HG03571 (cell line): ENCODE data around the gene PDGFRB.

Experiments used
- ATAC-seq: cut with Tn5 transposase; IDR thresholded peaks from one replicate; pipeline ENCODE4 v1.9.1; 2021; ENCODE audit not compliant: unreplicated experiment

PDGFRB gene

DNA sequence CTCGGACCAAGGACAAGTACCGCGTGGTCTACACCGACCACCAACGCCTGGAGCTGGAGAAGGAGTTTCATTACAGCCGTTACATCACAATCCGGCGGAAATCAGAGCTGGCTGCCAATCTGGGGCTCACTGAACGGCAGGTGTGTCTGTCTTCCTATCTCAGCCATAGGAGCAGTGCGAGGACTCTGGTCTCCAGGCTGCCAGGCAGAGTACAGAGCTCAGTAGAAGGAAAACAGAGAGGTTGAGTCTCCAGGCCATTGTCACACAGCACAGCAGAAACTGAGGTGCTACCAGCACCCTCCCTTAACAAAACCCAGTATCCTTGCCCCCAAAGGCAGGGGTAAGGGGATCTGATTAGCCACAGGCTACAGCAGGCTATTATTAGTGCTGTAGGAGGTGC lies 27.1 kb upstream of the PDGFRB start:
- ATAC-seq = no peak

DNA sequence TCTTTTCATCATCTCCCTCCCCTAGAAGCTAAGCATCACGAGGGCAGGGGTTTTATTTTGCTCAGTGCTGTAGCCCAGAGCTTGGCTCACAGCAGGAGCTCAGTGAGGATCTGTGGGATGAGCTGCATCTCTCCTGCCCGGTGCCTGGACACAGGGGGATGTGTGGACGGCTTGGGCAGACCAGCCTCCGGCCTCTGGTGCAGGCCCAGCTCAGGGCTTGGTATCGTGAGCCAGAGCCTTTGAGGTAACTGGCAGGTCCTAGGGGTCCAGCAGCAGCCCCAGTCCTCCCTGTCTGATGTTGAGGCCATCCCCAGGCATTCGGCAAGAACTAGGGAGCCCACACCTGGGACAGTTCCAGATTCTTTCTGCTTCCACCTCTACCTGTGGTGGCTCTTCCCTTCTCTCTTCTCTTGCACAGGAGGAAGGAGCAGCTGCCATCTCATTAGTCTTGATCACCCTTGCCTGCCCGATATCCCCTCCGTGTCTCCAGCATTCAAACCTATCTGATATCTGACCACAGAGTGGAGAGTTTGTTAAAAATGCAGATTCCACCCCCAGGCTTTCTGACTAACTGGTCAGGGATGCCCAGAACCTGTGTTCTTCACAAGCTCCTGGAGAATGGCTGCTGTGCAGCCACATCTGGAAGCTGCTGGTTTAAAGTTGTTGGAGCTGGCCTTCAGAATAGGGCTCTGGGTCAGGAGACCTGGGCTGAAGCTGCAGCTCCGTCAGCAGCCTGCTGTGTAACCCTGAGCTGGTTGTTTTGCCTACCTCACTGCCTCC lies 26.3 kb upstream of the PDGFRB start:
- no peak for ATAC-seq

DNA sequence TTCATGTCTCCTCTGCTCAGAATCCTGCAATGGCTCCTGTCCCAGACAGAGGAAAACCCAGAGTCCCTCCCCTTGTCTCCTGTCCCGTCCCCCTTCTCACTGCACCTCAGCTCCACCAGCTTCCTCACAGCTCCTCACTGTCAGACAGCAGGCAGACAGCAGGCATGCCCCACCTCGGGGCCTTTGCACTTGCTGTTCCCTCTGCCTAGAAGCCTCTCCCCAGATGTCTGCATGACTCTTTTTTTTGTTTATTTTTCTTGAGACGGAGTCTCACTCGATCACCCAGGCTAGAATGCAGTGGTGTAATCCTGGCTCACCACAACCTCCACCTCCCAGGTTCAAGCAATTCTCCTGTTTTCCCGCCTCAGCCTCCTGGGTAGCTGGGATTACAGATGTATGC lies 25.4 kb upstream of the PDGFRB start:
- ATAC-seq = no peak

DNA sequence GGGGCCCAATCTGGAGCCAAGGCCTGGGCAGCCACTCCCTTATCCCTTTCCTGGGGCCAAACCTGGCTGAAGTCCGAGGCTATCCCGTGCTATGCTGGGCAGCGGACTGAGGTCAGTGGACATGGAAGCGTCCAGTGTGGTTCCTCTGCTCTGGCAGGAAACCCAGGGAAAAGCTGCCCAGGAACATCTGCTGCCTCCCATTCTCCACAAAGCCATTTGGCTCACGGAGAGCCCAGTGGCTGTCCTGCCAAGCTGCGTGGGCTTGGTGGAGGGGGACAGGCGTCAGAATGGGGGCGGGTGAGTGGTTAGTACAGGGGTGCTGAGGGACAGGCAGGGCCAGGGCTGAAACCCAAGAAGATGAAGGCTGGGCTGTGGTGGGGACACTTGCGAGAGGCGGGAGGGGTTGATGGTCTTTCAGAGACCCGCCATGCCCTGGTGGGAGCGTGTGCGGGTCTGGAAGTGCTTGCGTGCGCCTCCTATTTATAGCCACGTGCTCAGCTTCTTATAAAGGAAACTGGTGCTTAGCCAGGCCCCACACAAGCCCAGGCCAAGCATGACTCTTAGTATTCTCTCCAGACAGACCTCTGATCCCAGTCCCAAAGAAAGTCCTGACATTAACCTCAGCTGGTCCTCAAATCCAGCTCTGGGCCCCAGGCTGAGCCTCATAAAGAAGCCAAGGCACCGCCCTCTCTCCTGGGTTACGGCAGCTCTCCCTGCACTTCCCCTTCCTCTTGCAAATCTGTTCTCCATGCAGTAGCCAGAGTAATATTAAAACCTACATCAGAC lies 24.8 kb upstream of the PDGFRB start:
- no peak for ATAC-seq

DNA sequence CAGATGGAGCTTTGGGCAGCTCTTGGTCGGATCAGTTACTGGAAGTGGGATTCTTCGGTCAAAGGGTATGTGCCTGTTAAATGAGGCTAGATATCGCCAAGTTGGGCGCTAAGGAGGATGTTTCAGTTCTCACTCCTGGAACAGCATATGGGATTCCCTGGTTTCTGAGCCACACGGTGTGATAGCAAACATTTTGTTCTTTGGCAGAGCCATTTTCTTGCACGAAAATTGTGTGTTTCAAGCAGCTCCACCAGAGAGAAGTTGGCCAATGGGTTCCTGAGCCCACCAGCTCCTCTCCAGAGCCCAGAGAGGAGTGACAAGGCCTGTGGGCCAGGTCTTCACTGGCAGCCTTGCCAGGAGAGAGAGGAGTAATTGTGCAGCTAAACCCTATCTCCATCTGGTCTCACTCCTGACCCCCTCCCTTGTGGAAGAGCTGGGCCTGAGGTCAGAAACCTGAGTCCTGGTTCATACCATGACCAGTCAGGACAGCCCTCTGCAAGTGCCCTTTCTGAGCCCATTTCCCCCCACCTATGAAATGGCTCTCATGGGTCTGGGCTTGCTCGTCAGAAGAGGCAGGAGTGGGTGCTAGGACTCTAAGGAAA lies 23.5 kb upstream of the PDGFRB start:
- no peak for ATAC-seq

DNA sequence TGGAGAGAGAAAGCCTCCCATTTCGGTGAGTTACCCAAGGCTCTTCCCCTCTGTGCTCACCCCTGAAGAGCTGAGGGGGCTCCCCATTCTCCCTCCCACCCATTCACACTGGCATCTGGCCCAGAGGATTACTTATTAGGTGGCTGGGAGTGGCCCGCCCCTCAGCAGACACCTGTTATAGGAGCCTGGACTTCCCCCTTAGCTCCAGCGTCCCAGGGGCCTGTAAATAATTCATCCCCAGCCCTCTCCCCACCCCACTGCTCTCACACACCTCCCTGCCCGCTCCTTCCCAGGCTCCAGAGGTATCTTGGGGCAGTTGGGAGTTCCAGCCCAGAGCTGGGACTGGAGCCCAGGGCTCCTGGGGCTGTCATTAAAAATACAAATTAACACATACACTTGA lies 22.6 kb upstream of the PDGFRB start:
- ATAC-seq = peak; percentile 38

DNA sequence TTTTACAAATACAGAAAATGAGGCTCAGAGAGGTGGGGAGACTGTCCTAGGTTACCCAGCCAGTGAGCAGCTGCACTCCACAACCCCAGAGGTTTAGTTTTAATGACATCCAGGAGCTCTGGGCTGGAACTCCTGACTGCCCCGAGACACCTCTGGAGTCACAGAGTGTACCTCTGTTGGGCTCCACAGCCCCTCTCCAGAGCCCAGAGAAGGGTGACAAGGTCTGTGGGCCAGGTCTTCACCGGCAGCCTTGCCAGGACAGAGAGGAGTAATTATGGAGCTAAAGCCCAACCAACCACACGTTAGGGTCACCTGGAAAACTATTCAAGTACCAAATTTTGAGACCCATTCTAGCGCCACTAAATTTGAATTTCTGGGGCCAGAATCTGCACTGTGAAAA lies 22.1 kb upstream of the PDGFRB start:
- no peak for ATAC-seq

DNA sequence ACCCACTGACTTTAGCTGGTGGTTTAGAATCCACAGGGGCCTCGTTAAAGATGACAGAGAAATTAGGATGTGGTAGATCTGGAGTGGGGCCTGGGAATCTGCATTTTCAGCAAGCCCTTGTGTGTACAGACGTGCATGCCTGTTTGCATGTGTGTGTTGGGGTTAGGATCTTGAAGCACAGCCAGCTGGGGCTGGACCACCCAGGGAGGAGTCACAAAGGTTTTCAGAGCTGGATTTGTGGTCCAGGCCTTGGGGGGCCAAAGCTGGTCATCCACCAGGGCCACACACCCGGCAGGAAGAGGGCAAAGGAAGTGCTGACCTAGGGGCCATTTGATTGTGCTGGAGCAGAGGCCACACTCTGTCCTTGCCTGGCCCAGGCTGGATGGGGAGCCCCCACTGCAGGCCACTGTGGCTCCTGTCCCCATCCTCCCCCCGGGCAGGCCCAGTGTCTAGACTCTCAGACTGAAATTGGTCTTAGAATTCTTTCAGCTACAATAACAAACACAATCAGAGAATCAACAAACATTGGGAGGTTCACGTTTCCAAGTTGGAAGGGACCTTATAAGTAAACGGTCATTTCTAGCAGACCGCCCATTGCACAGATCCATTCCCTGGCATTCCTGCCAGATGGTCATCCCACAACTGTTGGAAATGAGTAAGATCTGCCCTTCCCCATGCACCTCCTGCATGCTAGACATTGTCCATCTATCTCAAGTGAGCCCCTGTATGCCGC lies 21.3 kb upstream of the PDGFRB start:
- ATAC-seq = no peak

DNA sequence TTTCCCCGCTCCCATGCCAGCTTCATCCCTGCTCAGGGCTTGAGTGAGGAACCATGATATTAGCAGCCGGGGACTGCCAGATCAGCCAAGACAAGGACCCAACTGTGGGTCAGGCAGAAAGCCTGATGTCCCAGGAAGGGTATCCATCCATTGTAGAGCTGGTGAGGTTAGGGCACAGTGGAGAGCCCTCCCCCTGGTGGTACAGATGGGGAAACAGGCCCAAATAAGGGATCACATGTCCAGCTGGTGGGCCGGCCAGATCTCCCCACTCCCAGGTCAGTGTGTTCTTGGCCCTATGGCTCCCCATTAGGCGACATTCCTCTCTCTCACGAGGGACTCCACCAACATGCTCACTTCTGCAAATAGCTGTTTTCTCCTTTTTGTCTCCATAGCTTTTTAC lies 19.9 kb upstream of the PDGFRB start:
- no peak for ATAC-seq

DNA sequence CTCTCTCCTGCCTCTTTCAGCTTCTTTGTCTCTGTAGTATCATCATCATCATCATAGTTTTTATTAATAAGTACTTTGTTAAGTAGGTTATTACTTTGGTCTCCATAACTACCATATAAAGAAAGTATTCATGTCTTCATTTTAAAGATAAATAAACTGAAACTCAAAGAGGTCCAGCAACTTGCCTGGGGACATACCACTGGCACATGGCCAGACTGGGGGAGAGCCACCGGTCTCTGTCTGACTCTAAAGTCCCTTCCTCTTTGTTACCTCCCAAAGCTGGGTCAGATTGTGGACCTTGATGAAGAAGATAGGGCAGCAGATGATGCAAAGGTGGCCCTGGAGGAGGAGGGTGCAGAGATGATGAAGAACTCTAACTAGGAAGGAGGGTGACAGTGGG lies 19.4 kb upstream of the PDGFRB start:
- ATAC-seq = no peak

DNA sequence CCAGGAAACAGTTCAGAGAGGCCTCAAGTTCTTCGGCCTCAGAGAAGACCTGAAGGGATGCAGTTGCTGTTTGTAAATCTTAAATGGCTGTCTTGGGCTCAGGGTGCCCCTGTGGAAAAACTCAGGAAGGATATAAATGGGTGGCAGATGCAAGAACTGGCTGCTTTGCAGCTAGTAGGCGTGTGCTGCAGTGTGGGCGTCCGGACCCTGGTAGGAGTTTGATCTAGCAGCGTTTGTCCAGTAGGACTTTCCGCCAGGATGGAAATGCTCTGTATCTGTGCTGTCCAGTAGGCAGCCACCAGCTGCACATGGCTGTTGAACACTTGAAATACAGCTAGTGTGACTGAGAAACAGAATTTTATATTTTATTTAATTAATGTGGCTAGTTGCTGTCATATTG lies 18.6 kb upstream of the PDGFRB start:
- no peak for ATAC-seq

DNA sequence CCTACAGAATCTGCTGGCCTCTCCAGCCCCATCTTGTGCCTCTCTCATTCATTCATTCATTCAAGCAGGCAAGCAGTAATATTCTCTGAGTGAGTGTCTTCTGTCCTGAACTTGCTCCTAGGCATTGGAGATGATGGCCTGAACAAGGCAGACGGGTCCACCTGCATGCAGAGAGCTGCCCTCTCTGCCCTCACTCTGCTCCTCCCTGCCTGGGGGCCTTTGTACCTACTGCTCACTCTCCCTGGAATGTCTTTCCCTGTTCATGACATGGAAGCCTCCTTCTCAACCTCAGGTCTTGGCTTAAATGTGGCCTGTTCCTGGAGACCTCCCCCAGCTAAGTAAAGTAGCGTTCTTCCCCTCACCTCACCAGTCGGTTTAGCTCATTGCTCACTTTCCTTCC lies 17.5 kb upstream of the PDGFRB start:
- no peak for ATAC-seq

DNA sequence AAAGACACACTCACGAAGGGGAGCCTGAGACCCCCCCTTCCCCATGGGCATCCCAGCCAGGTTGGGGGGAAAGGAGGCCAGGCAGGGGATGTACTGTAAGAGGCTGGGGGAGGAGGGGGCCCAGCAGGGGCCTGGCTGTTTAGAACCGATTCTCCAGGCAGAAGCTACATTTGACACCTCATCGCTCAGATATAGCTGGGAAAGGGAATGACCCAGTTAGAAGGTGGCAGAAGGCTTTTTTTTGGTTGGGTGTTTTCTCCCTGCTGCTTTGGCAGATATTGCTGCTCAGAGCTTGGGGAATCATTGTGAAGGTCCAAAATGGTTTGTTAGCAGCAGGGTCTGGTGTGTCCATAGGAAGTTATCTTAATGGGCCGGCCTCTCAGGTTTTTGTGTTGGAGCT lies 16.9 kb upstream of the PDGFRB start:
- ATAC-seq = no peak

DNA sequence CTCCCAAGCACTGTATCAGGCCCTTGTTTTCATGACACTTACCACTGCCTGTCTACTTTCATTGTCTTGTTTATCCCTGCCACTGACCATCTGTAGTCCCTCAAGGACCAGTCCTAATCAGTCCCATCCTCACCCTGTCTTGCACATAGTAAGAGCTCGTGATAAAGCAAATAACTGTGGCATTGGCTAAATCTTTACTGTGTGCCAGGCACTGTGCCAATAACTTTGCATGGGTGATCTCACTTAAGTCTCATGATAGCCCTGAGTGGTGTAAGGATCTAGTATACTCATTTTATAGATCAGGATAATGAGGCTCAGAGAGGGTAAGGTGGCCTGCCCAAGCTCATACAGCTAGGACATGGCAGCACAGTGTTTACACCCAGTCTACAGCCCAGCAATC lies 16.5 kb upstream of the PDGFRB start:
- no peak for ATAC-seq

DNA sequence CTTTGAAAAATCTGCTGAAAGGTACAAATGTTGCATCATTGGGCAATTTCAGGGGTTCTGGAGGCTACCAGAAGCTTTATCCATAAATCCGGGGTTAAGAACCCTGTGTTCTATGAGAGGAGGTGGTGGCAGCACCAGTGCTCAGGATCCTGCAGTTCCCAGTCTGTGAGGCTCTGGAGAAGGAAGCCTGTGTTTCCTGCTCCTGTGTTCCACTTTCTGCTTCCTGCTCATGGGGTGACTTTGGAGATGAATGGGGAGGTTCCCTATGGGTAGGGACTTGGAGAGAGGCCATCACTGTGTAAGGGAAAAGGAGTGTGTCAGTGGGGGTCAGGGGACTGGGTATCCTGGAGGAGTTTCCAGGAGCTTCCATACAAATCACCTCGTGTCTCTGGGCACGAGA lies 13.2 kb upstream of the PDGFRB start:
- no peak for ATAC-seq

DNA sequence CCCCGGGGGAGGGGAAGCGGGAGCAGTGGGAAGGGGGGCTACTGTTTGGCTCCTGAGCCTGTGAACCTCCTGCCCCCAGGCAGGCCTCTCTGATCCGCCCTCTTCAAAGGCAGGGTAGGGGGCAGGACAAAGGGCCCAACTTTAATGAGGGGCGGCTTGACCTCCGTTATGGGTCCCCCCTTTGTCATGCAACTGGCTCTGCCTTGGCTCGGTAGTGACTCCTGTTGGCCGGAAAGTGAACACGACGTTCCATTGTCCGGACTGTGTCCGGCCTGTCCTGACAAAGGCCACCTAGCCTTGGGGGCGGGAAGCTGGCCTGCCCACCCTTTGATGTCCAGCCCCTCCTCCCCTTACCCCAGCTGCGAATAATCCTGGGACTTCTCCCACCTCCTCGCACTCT lies 12.3 kb upstream of the PDGFRB start:
- ATAC-seq = no peak

DNA sequence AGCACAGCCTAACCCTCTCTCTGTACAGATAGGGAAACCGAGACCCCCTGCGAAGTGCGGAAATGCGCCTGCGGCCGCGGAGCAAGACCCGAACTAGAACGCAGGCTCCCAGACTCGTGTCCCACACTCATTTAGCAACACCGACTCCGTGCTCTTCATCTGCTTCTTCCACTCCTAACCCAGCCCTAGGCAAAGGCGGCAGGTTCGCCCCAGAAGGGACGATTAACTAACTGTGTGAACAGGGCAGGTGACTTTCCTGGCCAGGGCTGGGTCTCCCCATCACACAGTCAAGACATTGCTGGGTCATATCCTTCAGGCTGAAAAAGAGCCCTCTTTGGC lies 11.8 kb upstream of the PDGFRB start:
- no peak for ATAC-seq

DNA sequence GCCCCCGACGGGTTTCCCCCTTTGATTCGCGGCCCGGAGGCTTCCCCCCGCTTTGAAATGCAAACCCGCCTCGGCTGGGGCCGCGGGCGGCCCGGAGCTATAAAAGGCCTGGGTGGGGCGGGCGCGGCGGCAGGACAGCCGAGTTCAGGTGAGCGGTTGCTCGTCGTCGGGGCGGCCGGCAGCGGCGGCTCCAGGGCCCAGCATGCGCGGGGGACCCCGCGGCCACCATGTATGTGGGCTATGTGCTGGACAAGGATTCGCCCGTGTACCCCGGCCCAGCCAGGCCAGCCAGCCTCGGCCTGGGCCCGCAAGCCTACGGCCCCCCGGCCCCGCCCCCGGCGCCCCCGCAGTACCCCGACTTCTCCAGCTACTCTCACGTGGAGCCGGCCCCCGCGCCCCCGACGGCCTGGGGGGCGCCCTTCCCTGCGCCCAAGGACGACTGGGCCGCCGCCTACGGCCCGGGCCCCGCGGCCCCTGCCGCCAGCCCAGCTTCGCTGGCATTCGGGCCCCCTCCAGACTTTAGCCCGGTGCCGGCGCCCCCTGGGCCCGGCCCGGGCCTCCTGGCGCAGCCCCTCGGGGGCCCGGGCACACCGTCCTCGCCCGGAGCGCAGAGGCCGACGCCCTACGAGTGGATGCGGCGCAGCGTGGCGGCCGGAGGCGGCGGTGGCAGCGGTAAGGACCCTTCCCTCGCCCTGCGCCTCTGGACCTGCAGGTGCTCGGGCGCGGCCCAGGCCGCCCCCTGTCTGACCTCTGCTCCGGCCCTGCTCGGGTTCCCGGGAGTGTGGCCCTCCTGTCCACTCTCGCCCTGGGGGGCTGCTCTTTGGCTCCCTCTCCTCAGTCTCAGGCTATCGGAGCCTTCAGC lies 11.2 kb upstream of the PDGFRB start, which contains the start of gene CDX1:
TSS of gene CDX1 (plus strand) at position 129 of the 862 bp plus-strand sequence. CDS start at position 228, 99 bp downstream.
- no peak for ATAC-seq

DNA sequence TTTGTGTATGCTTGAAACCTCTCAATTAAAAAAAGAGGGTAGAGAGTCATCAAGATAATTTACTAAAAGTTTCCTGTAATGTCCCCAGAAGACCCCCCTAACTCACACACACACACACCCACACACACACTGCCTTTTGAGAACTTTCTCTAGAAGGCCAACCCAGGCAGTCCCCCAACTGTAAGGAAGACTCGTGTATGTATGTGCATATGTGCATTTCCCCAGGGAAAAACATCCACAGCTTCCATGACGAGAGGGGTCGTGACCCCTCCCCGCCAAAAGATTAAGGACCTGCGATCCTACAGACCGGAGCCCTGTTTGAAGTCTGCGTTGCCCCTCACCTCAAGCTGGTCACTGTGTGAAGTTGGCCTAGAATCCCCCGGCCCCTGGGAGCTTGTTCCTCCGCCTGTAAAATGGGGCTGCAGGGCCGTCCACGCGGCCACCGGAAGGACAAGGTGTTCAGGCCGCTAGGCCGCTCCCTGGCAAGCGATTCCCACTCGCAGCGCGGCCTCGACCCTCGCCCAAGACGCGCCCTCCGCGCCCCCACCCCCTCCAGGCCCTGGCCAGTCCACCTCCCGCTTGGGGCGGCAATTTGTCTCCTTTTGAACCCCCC lies 10.5 kb upstream of the PDGFRB start:
- ATAC-seq = no peak
